Eye (tissue), 1 donor: ENCODE measurements around the gene BUD23.
"Not testable (repeated sequence)": the region's sequence is repeated elsewhere in the genome, so short reads cannot be mapped to it uniquely, and the experiment has no call there.

Experiments
- DNase-seq: peaks from one replicate; pipeline ENCODE4 v3.0.0-alpha.2; 2015

The BUD23 gene

GRCh38 chr7:73668103-73668885 is 15.1 kb upstream of the BUD23 start:
- peak; percentile 83 for DNase-seq

- DNase-seq, result no peak
Measured at GRCh38 chr7:73668886-73669230, 14.5 kb upstream of the BUD23 start.

DNA sequence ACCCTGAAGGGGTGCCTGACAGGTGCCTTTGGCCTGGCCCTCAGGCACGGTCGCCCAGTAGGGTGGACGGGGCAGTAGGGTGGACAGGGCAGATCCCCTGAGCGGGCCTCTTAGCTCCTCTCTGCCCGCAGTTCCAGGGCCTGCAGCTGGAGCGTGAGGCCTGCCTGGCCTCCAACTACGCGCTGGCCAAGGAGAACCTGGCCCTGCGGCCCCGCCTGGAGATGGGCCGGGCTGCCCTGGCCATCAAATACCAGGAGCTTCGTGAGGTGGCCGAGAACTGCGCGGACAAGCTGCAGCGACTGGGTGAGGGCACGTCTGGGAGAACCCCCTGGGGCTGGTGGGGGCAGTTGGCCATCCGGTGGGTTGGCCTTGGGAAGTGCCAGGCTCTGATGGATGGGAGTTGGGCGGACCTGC is 14.1 kb upstream of the BUD23 start:
- DNase-seq, result peak; percentile 32

DNA sequence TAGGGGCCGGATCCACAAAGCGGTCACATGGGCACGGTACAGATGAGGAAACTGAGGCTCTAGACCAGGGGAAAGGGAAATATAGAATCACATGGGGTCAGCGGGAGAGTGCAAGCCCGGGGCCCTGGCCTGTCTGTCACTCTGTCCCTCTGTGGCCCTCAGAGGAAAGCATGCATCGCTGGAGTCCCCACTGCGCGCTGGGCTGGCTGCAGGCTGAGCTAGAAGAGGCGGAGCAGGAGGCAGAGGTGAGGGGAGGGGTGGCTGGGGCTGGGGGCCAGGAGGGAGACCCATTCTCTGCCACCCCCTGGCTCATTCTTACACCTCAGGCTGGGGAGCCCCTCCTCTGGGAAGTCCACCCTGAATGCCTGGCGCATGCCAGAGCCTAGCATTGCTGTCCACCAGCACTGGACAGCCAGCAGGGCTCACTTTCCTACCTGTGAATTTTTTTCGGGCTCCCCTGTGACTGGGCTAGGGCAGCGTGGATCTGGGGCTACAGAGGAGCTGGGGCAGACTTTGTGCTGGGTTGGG is 13.5 kb upstream of the BUD23 start:
- DNase-seq, result no peak

- DNase-seq, result no peak
Measured at GRCh38 chr7:73671322-73671661, 12.1 kb upstream of the BUD23 start.

GRCh38 chr7:73671857-73672445 is 11.4 kb upstream of the BUD23 start:
- DNase-seq, result no peak

- no peak for DNase-seq
Measured at GRCh38 chr7:73674468-73675124, 8.8 kb upstream of the BUD23 start.

- DNase-seq, result not testable (repeated sequence)
Measured at GRCh38 chr7:73676062-73676461, 7.3 kb upstream of the BUD23 start.

DNA sequence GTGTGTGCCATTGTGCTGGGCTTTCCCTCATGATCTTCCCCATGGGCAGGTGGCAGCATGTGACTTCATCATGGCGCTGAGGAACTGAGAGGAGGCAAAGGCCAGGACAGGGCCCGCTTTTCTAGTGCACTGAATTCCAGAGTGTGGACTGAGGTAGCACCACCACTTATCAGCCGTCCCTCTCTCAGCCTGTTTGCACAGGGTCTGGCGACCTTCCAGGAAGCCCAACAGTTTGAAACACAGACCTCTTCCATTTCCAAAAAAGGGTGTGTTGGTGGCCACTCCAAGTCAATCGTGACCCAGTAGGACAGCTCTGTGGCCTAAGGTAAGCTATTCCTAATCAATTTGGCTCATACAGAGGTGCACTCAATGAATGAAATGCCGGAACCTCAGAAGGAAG is 4.5 kb upstream of the BUD23 start:
- DNase-seq, result no peak

DNA sequence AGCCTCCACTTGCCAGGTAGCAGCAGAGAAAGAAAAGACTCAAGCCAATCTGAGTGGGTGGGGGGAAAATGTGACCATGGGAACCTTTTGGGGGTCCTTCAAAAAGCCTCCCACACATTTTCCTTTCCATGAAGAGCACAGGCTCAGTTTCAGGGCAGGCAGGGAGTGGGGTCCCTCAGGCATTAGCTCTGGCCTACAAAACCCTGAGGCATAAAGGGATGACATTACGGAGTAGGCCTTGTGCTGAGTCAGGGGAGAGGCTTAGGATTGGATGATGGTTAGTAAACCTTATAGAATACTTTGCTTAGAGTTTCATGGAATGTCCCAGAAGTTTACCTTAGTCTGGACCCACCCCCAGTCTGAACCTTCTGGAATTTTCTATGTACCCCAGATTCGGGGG is 3.7 kb upstream of the BUD23 start:
- DNase-seq, result no peak

GRCh38 chr7:73680501-73680900 is 2.9 kb upstream of the BUD23 start:
- no peak for DNase-seq

- no peak for DNase-seq
Measured at GRCh38 chr7:73681031-73681430, 2.4 kb upstream of the BUD23 start.

DNA sequence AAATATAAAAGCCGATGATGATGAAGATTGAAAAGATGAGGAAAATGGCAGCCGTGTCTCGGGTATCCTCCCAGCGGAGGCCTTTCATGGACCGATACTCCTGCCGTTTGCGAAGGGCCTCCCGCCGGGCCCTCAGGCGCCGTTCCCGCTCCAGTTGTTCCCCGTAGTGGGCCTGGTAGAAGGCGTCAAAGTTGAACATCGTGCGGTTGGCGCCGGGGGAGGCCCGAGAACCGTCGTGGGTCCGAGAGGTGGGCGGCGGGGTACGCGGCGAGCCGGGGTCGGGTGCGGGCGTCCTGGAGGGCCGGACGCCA is 697 bp upstream of the BUD23 start:
- DNase-seq, result no peak

DNA sequence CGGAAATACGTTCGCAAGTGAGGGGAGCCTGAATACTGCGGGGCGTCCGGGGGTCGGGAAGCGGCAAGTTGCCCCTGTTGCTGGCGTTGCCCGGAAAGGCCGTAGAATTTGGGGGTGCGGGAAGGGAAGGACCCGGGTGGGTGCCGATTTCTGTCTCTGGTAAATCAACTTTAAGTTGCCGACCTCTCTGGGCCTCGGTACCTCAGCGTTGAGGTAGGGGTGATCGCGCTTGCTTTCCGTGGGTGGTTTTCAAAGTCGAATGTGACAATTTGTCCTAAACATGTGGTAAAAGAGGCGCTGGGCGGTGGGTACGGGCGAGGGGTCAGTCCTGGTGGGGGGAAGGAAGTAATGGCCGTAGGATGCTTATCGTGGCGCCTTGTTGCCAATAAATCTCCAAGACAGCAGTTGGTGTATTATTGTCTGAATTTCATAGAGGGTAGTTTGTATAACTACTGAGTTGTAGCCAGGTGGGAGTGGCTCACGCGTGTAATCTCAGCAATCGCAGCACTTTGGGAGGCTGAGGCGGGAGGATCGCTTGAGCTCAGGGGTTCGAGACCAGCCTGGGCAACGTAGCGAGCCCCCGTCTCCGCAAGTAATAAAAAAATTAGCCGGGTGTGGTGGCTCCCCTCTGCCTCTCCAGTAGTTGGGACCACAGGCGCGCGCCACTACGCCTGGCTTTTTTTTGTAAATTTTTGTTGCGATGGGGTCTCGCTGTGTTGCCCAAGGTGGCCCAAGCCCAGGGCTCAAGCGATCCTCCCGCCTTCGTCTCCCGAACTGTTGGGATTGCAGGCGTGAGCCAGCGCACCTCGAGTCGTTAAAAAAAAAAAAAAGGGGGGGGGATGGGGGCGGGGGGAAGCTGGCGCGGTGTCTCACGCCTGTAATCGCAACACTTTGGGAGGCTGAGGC is 644 bp downstream of the BUD23 start:
- DNase-seq, result no peak

GRCh38 chr7:73685311-73685710 is 1.9 kb downstream of the BUD23 start:
- DNase-seq, result no peak

DNA sequence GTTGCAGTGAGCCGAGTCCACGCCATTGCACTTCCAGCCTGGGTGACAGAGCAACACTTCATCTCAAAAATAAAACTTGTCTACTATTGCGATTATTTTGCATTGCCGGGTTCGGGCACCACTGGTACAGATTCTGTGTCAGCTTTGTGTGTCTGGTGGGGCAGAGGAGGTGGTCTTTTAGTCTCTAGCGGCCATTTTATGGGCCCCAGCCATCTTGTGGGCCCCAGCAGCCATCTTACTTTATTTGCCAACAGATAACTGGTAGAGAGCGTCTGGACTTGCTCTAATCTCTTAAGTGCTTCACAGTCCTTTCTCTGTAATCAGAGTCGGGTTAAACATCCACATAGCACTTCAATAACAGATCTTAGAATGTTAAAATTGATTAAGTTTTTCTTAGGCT is 4.9 kb downstream of the BUD23 start:
- no peak for DNase-seq

DNA sequence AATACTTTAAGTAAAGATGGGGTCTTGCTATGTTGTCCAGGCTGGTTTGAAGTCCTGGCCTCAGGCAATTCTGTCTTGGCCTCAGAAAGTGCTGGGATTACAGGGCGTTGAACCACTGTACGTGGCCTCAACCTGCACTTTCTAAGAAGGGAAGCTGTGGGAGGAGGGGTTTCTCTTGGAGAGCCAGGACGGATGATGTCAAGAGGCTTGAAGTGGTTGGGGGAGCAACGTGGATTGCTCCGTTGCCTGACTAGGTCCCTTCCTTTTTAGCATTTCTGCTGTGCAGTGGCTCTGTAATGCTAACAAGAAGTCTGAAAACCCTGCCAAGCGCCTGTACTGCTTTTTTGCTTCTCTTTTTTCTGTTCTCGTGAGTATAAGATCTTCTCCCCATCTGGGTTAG is 7.2 kb downstream of the BUD23 start:
- no peak for DNase-seq

GRCh38 chr7:73696372-73696771 is 13.0 kb downstream of the BUD23 start:
- no peak for DNase-seq

DNA sequence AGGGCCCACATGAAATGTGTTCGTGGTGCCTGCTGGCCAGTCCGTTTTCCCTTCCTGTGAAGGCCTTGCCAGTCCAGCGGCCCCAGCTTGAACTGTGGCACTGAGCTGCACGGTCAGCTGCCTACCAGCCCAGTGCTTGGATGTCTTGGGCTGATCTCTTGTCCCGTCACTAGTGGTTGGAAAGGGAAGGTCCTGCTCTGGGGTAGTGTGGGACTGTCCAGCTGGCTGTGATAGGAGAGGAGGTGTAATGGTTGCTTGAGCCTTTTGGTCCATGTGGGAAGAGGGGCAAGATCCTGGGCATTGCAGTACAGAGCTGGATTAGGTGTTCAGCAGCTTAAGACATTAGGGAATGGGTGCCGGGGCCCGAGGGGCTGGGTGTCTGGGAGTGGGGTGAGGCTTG is 15.0 kb downstream of the BUD23 start:
- no peak for DNase-seq

- DNase-seq, result no peak
Measured at GRCh38 chr7:73699370-73700068, 16.1 kb downstream of the BUD23 start.

- DNase-seq, result peak; percentile 26
Measured at GRCh38 chr7:73700069-73700423, 16.6 kb downstream of the BUD23 start.

GRCh38 chr7:73700581-73701134 is 17.3 kb downstream of the BUD23 start:
- no peak for DNase-seq
